AG04449 (cell line): ENCODE measurements around the gene WDR48.
A peak's percentile ranks its signal among the peaks of the same experiment; 100 is the strongest.

Experiments
- CTCF ChIA-PET: fragments of 350-600 bp; formaldehyde crosslinking; extraction: SDS; loops from one replicate; lab custom pipeline; 2021; ENCODE audit warnings: antibody characterized with exemption; lab: Yijun Ruan, JAX
- POLR2A ChIA-PET: fragments of 400-600, 350-600 bp; formaldehyde crosslinking; extraction: SDS; loops from one replicate; lab custom pipeline; 2020; ENCODE audit warnings: antibody characterized with exemption, inconsistent platforms; lab: Yijun Ruan, JAX
- DNase-seq: peaks from one replicate; pipeline ENCODE4 v3.0.0-alpha.2; 2010; ENCODE audit warnings: low read depth, low spot score
- H3K4me3 ChIP-seq: 2 replicates; pipeline ENCODE4 v1.5.1; 2011; ENCODE audit warnings: low read depth, mild to moderate bottlenecking, control low read depth, low read length
- CTCF ChIP-seq: IDR thresholded peaks from one replicate; pipeline ENCODE4 v1.5.1; 2011; ENCODE audit warnings: mild to moderate bottlenecking, moderate library complexity, low read length, control low read depth, inconsistent platforms; ENCODE audit not compliant: insufficient read depth; ENCODE audit errors: missing control alignments

The WDR48 gene

GRCh38 chr3:39101022-39101689 lies 49.3 kb downstream of the WDR48 start:
- CTCF ChIA-PET, result interaction anchor here (0.7 to 5.0 kb wide), 7 partner anchors 12 to 190 kb away, joined by 3 to 35 read pairs (median 4); no protein-coding TSS in a partner anchor
- DNase-seq, result no peak
- no peak overlapping the region for H3K4me3 ChIP-seq

DNA sequence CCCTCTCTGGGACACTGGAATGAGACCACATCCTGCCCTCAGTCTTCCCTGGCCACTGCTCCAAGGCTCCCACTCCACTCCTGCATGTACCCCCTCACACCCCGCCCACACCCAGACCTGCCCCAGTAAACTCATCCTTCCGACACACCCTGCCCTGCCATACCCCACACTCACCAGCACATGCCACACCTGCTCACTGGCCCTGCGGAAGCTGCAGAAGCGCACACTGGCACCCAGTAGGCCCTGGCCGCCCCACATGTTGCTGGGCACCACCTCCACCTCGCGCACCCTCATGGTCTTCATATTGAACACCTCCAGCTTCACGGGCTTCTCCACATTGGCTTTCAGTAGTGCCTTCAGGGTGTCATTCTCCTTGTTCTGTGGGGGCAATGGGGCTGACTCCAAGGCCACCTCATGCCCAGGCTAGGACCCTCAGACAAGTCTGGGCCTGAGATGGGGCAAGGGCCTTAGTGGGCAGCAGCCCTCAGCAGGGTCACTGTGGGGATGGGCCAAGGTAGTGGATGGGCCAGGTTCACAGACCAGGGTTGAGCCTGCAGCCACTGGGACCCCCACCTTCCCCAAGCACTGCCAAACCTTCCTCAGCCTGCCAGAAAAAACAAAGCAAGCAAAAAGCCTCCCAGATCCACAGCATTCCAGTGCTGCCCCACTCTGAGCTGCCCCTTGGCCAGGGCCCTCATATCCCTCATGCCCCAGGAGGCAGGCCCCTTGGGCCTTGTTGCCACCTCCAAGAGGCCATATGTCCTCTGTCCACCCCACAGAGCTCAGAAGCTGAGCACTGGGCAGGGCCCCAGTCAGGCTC lies 50.9 kb downstream of the WDR48 start:
- no peak for TF ChIP-seq CTCF
- DNase-seq, result no peak
- no peak overlapping the region for H3K4me3 ChIP-seq
- POLR2A ChIA-PET, result no interaction called here
- CTCF ChIA-PET, result interaction anchor here (0.8 to 5.0 kb wide), 6 partner anchors 8 to 189 kb away, joined by 3 to 35 read pairs (median 4); no protein-coding TSS in a partner anchor

More at GRCh38 chr3:39101022-39101689, 49.3 kb downstream of the WDR48 start:
- POLR2A ChIA-PET, result no interaction called here
- TF ChIP-seq CTCF, result peak; percentile 68

DNA sequence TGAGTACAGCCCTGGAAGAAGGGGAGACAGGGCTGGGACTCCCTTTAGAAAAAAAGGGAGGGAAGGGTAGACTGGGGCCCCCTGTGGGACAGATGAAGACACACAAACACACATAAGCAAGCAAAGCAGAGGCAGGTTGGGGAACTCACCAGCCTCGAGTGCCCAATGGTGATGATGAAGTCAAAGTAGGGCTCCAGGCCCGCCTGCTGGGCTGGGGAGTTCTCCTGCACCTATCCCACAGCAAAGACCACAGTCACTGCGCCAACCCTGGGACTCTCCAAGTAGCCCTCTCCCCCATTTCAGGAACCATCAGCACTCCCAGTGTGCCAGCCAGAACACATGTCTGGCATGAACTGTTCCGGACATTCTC lies 51.5 kb downstream of the WDR48 start:
- H3K4me3 ChIP-seq, result no peak overlapping the region
- POLR2A ChIA-PET, result no interaction called here
- TF ChIP-seq CTCF, result no peak
- no peak for DNase-seq
- CTCF ChIA-PET, result interaction anchor here (1.0 to 5.0 kb wide), 4 partner anchors 9 to 188 kb away, joined by 3 to 35 read pairs (median 4); no protein-coding TSS in a partner anchor

DNA sequence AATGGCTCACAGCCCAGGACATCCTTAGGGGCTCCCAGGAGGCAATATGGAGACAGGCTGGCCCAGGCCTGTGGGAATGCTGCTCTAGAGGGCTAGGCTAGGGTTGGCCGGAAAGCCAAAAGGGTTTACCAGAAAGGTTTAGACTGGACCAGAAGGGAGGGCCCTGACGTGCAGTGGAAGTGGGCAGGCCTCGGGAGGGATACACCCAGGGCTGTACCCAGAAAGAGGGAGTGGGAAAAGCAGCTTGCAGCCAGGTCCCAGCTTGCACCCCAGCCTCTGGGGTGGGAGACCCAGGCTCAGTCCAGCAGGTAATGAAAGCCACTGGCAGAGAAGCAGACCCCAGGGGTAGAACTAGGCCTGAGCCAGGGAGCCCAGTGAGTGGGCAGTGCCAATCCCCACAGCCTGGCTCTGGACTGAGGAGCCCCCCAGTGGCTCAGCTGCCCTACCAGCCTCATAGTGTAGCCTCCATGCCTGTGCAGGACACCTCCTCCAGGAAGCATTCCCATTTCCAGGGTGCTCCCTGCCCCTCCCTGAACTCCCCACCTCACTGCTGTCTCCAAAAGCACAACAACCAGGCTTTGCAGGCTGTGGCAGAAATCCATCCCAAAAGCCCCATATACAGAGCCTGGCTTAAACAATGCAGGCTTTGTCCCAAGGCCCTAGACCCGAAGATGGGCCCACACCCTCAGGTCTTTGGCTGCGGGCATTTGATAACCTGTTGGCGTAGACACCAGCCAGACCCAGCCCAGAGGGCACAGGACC lies 52.2 kb downstream of the WDR48 start:
- DNase-seq, result no peak
- CTCF ChIA-PET, result interaction anchor here (1.2 to 5.1 kb wide), 4 partner anchors 10 to 188 kb away, joined by 4 to 41 read pairs (median 18); no protein-coding TSS in a partner anchor
- TF ChIP-seq CTCF, result no peak
- POLR2A ChIA-PET, result no interaction called here
- H3K4me3 ChIP-seq, result no peak overlapping the region

DNA sequence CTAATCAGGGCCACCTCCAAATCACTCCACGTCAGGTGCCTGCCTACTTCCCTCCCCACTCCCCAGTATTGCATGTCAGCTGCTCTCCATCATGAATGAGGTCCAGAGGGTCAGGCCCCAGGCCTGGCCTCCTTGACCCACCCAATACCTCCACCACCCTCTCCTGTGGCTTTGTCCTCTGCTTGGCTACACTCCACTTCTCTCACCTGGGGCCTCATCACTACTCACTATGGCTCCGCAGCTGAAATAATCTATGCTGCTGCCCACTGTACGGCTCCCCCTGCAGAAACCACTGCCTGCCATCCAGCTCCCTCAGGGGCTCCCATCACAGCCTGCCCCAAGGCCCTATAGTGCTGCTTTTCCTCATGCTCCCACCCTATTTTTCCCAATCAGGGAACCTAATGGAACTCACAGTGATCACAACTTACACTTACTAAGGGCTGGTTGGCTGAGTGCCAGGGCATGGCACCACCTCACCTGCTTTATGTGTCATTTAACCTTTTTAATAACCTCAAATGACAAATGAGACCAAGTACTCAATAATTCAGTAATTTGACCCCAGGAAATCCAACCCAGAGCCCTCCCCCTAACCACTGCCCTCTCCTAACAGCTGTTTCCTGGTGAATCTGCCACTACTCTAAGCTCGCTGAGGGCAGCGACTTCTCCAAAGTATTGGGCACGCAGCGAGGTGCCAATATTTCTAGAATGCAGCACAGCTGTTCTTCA lies 53.3 kb downstream of the WDR48 start:
- no peak for TF ChIP-seq CTCF
- no peak overlapping the region for H3K4me3 ChIP-seq
- no peak for DNase-seq
- ChIA-PET CTCF (interaction anchor here (1.0 to 5.1 kb wide), 12 partner anchors 8 to 186 kb away, joined by 3 to 41 read pairs (median 4); partner anchors contain the start of gene XIRP1), POLR2A (no interaction called here)
